Stimulated activated CD4-positive, alpha-beta T cell treated with anti-CD3 and anti-CD28 coated beads, Interleukin-2, amount 100 ng/mL, for 48 hours (primary cell): ENCODE results near the gene OR6B1.
"Not testable (repeated sequence)": the region's sequence is repeated elsewhere in the genome, so short reads cannot be mapped to it uniquely, and the experiment has no call there.

Source experiments
- DNase-seq, 2 donors: peaks; one replicate each; pipeline ENCODE4 v3.0.0-alpha.2; 2020

OR6B1 gene

DNA sequence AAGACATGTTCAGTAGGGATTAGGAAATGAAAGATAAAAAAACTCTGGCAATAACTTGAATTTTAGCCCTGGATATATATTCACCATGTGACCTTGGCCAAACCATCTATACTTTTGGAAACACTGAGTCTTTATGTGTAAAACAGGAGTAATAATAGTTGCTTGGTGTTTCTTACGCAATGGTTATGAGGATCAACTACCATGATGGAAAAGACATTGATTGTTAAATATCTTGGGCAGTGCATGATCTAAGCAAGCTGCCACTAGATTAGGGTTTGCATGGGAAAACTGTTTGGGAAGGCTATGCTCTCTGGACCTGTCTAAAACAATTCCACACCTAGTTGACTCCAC is 6.5 kb downstream of the OR6B1 start:
- DNase-seq: no peak

DNA sequence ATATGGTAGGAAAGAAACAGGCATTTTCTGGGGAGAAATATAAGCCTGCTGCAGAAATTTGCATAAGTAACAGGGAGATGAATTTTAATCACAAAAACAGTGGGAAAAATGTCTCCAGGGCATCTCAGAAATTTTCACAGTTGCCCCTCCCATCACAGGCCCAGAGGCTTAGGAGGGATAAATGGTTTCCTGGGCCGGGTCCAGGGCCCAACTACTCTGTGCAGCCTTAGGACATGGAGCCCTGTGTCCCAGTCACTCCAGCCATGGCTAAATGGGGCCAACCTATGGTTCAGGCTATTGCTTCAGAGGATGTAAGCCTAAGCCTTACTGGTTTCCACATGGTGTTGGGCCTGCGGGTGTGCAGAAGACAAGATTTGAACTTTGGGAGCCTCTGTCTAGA is 9.2 kb downstream of the OR6B1 start:
- no peak for DNase-seq

DNA sequence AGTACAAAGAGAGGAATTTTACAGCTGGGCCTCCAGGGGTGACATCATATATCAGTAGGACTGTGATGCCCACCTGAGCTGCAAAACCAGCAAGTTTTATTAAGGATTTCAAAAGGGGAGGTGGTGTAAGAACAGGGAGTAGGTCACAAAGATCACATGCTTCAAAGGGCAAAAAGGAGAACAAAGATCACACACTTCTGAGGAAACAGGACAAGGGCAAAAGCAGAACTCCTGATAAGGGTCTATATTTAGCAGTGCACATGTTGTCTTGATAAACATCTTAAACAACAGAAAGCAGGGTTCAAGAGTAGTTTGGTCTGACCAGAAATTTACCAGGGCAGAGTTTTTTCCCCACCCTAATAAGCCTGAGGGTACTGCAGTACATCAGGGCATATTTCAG is 9.9 kb downstream of the OR6B1 start:
- not testable (repeated sequence) for DNase-seq

DNA sequence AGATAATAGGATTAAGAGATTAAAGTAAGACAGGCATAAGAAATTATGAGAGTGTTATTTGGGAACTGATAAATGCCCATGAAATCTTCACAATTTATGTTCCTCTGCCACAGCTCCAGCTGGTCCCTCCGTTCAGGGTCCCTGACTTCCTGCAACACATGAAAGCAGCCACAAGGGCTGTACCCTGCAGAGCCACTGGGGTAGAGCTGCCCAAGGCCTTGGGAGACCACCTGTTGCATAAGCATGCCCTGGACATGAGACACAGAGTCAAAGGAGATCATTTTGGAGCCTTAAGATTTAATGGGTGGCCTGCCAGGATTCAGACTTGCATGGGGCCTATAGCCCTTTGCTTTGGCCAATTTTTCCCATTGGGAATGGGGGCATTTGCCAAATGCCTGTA is 10.7 kb downstream of the OR6B1 start:
- DNase-seq: not testable (repeated sequence)

DNA sequence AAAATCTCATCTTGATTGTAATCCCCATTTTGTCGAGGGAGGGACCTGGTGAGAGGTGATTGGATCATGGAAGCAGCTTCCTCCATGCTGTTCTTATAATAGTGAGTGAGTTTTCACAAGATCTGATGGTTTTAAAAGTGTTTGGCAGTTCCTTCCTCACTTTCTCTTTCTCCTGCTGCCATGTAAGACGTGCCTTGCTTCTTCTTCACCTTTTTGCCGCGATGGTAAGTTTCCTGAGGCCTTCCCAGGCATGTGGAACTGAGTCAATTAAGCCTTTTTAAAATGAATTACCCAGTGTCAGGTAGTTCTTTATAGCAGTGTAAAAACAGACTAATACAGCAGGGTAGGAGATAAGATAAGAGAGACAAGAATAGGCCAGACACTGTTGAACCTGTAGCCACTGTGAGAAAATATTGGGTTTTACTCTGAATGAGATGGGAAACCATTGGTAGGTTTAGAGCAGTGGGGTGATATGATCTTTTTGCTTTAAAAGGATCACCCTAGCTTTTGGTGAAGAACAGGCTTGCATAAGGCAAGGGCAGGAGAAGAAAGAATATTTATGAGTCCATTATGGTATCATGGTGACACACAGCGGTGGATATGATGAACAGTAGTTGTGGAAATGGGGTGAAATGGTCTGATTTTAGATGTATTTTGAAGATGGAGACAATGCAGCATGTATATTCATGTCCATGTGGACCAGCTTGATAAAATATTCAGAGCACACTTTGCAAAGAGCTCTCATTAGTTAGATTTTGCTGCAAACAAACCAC is 11.5 kb downstream of the OR6B1 start:
- DNase-seq: no peak

DNA sequence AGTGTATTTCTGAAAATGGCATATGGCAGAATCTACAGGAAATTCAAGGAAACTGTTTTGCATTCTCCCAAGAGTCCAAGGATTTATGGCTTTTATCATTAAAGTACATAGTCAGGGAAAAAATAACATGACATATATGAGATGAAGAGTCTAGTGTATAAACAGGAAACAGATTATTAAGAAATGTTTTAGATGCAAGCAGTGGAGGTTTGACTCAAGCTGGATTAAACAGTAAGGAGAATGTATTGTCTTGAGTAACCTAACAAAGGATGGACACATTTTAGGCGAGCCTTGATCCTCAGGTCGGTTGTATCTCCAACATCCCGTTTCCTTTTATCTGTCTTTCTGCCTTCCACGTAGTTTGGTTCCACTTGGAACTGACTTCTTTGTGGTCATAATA is 17.9 kb downstream of the OR6B1 start:
- DNase-seq: no peak

DNA sequence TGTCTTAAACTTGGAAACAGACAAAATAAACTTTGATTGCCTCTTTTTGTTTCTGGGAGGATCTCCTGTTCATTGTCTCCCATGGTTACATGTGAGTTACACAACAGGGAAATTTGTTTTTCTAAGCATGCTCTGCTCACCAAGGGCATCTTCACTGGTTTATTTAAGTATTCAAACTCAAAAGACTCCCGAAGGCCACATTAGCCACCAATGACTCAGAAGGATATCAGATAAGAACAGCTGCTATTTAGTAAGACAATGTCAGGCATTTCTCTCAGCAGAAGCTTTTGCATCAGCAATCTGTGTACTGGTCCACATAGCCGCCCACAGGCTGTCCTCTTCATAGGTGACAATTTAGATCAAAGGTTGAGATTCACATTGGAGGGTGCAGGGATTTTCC is 19.3 kb downstream of the OR6B1 start:
- DNase-seq: no peak

DNA sequence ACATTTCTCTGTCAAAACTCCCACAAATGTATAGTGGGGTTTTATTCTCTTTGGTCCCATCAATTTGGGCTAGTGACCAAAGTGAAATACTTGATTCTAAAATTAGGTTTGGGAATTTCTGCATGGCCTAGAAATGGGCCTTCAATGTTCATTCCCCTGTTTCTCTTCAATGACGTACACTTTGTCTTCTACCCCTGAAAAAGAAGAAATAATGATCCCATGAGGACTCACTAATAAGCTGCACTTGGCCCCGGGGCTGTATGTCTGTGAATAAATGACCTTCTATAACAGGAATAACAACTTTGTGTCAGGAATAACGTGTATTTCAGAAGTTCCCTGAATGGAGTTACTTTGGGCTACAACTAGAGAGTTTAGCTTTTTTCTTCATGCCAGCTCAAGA is 20.2 kb downstream of the OR6B1 start:
- no peak for DNase-seq

DNA sequence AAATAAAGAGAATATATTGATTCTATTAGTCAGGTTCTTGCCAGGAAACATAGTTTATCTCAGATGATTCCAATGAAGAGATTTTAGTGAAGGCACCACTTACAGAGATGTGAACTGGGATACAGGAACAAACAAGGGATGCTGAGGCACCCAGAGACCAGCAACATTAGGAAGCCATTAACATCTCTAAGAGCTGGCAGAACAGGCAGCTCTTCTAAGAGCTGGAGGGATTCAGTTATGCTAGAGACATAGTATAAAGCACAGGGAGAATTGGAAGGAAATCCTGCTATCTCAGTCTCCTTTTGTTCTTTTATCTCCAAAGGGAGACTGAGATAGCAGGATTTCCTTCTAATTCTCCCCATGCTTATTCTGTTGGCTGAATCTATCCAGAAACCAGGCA is 22.0 kb downstream of the OR6B1 start:
- DNase-seq: no peak

DNA sequence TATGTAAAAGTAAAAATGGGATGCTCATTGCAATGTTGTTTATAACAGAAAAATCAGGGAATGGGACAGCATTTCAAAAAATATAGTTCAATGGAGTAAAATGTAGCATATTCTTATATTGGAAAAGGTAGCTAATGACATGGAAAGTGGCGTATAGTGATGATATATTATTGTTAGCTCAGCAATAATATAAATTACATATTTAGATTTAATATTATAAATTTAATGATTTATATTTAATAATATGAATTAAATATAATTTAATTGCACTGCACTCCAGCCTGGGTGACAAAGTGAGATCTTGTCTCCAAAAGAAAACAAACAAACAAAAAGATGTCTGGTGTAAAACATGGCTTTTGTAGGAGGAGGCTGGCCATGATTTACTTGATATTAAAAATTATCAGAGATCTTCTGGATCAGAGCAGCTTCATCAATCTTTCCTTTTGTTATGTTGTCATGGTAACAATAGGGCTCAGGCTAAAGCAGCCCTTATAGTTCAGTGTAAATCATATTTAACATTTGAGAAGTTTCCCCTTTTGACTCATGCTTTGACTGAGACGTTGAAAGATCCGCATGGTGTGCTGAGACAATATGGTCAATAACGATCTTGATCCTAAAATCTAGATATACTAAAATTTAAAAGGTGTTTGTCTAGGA is 23.2 kb downstream of the OR6B1 start:
- no peak for DNase-seq

DNA sequence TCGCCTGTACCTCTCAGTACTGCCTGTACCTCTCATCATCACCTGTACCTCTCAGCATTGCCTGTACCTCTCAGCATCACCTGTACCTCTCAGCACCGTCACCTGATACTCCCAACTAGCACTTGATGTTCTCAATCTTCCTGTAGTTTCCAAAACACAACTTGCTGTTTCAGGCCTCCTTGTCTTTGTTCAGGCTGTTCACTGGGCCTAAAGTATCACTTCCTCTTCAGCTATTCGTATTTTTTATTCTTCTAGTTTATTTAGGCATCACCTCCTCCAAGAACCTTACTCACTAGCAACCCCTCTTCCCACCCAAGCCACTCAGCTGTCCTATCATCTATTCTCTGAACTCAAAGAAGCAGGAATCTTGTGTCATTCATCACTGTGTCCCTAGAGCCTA is 24.1 kb downstream of the OR6B1 start:
- DNase-seq: no peak

DNA sequence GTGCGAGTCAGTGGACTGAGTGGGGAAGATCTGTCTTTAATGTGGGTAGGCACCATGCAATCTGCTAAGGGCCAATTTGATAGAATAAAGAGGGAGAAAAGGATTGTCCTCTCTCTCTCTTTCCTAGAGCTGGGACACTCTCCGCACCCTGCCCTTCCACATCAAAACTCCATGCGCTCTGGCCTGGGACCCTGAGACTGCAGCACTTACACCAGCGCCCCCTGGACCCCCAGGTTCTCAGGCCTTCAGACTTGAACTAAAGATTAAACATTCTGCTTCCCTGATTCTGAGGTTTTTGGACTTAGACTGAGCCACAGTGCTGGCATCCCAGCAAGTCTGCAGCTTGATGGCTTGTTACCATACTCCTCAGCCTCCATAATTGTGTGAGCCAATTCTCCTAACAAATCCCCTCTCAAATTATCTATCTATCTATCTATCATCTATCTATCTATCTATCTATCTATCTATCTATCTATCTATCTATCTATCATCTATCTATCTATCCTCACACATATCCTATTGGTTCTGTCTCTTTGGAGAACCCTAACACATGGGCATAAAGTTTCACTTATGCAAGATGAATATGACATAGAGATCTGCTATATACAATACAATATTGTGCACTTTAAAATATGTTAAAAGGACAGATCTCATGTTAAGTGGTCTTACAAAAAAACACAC is 26.2 kb downstream of the OR6B1 start:
- no peak for DNase-seq

DNA sequence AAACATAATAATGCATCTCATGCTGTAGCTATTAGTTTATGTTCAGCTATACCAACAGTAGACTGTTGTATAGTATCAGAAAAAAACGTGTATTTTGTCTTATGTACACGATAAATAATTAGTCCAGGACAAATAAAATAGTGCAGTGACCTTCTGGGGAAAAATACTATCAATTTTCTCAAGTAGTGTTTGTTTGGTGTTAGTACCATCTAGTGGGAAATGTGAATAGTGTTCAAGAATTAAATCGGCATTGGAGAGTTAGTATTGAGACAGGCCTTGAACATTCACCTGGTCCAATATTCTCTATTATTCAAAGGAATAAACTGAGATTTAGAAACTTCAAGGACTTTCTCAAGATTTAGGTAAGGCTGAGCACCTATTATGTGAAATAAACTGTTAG is 26.9 kb downstream of the OR6B1 start:
- DNase-seq: no peak

DNA sequence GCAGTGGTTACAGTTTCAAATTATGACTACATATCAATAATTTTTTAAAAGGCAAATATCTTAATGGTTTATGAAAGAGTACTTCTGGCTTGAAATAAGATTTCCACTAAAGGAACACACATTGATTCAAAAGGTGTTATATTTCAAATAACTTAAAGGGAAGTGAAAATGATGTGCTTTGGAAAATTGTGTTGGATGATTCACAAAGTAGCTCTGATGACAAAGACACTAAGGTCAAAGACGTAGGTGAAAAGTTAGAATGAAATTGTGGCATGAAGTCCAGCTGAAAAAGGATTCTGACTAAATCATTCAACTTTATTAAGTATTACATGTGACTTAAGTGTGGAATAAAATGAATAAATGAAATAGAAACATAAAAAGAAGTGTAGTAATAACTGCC is 27.9 kb downstream of the OR6B1 start:
- DNase-seq: no peak

DNA sequence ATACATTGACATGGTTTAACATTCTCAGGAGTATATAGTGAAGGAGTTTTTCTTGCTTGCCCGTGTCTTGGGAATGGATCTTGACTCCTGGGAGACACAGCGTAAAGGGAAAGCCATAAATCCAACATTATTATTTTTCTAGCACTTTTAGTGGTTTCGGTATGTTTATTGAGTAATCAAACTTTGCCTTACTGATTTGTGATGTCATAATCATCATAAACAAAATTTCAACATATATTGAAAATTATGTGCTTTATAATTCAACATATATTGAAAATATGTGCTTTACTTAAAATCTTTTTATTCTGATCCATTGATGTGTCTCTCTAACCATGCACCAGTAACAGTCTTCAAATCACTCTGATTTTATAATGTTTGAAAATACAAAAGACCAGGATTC is 28.4 kb downstream of the OR6B1 start:
- no peak for DNase-seq

DNA sequence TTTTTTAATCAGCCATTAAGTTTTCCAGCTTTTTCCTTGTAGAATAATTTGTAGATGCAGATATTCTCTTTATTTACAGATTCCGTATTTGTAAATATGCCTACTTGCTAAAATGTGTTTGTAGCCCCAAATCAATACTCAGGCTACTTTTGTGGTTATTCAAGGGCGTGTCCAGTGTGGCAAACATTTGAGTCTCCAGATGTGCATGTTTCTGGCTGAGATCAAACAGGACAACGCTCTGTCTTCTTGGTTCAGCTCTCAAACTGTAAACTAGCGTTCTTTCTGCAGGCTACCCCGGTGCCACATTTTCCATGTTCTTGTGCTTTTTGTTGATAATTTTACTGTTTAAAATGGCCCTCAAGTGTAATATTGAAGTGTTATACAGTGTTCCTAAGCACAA is 32.4 kb downstream of the OR6B1 start:
- DNase-seq: no peak

DNA sequence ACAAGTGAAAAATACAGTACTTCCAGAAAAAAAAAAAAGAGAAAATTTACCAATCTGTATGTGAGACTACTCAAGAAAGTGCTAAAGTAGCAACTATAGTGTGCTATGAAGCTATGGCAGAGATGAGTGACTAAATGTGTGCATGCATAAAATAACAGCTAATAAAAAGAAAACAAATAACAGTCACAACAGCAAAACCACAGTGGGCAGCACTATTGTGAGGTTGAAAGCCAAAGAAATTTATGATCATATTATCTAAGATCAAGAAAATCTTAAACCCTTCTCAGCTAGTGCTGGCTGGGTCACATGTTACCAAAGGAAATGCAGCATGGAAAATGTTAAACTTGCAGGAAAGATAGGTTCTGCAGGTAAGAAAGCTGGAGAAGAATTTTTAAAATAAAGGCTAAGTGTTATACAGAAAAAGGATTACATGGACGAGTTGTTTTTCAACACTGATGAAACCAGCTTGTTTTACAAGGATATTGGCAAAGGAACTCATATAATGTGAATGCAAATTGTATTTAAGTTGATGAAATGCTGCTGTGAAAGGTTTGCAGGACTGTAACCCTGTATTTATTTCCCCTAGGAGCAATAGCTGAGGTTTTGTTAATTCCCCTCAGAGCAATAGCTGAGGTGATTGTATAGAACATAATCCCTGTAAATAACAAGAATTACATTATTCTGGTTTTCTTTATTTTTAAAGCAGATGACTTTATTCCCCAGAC is 33.0 kb downstream of the OR6B1 start:
- DNase-seq: no peak

DNA sequence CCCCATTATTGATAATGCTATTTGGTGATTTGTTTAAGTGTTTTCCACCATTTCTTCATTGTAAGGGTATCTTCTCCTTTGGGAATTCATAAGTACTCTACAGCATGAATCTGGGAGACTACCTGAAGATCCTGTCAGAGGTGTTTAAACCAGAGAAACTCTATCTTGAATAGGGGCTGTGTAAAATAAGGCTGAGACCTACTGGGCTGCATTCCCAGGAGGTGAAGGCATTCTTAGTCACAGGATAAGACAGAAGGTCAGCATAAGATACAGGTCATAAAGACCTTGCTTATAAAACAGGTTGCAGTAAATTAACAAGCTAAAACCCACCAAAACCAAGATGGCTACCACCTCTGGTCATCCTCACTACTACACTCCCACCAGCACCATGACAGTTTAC is 35.3 kb downstream of the OR6B1 start:
- DNase-seq: no peak

DNA sequence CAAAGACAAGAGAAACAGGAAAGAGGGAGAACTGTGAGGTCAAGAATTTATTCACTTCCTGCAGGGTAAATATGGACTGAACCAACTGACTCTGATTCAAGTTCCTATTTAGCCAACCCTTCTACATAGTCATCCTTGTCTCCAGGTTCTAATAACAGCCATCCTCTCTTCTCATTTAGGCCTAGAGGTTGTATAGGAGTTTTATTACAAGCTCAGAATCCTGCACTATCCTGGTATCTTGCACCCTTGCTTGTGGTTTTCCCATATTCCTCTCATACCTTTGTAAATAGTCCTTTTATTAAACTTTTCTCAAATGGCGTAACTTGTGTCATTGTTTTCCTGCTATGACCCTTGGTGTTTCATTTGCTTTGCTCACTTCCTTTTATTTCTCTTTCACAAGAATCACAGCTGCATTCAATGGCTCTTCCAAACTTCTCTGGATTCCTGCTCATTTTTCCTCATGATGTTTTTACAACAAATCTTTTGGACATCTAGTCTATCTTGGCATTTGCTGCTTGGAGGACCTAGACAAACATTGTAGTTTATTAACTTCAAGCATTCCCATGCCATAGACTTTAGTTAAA is 36.3 kb downstream of the OR6B1 start:
- DNase-seq: no peak

DNA sequence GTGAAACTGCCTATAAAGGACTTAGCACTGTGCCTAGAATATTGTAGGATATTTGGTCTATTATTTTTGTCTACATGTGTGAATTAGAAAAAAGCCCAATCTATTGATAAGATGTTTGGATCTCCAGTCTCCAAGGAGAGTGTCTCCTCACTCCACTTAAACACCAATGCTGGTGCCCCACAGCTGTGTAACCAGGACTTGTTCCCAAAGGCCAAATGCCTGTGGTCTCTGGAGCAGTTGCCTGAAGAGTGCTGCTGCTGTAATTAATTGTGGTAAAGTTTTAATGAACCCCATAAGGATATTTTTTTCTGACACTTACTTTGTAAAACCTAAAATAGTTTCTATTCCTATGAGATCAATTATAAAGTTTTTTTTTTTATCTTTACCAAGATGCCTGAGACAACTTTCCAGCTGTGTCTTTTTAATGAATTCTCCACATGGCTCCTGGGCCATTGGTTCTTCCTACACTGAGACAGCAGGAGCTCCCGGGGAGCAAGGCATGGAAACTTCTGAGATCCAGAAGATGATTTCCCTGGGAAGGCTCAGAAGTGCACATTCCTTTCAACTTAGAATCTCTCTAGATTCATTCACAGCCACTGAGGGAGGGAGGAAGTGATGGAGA is 37.4 kb downstream of the OR6B1 start:
- DNase-seq: no peak

DNA sequence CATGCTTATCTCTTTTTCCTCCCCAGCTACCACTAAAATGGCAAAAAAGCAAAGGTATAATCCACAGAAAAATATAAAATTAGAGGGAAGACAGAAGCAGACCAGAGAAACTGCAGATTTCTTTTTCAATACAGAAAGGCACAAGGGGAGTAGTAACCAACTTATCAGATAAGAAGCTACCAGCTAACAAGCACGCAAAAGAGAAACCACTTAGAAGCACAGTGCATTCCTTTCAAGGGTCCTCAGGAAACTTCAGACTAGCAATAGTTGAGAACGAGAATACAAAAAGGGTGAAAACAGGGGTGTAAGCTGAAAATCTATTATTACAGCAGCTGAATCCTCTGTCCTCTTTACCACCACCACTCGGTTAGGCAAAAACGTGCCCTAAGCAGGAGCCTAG is 38.8 kb downstream of the OR6B1 start:
- DNase-seq: no peak

DNA sequence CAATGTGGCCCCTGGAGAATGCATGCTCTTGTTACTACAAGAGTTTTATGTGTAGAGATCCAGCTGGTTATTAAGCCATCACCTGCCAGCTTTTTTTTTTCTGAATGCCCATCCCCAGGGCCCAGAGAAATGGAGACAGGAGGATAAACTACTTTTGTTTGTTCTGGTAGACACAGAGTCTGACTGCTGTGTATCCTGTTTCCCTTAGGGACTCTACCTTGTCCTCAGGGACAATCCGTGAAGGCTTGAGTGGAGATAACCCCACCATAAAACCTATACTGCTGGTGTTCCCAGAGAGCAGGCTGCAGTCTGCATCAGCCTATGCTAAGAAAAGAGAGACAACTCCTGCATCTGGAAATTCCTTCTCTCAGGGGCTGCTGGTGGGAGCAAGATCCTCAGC is 48.5 kb downstream of the OR6B1 start, which contains the start of gene OR2A5:
TSS of gene OR2A5 (plus strand) at position 301 of the 400 bp plus-strand sequence. CDS start 1,454 bp downstream, outside the sequence.
- DNase-seq: no peak

DNA sequence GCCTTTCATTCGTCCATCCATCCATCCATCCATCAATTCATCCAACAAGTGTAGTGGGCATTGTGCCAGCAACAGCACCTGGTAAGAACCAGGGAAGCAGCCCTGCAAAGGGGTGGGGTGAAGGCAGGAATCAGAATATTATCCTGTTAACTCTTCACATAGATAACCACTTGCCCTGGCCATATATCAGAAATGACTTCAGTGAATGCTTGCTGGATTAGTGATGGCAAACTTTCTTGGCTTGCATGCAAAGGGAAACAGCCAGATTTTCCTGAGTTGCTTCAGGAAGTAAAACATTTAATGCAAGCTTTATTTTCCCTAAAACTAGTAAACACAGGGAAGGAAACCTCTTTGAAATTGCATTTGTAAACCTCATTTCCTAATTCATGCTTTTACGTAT is 49.4 kb downstream of the OR6B1 start:
- no peak for DNase-seq
